ENCODE measurements around the gene BHLHE23.

BHLHE23 gene

GRCh38 chr20:62986257-62986800, 20.4 kb downstream of the BHLHE23 start:
- DNase-seq, result no peak

- DNase-seq, result no peak
Measured at GRCh38 chr20:62985444-62985778, 21.4 kb downstream of the BHLHE23 start.

GRCh38 chr20:62984666-62985443, 21.9 kb downstream of the BHLHE23 start:
- DNase-seq, result peak; percentile 75

- no peak for DNase-seq
Measured at GRCh38 chr20:62983210-62983609, 23.6 kb downstream of the BHLHE23 start.

- DNase-seq, result no peak
Measured at GRCh38 chr20:62982124-62983075, 24.4 kb downstream of the BHLHE23 start.

- DNase-seq, result peak; percentile 36
Measured at GRCh38 chr20:62980970-62981369, 25.8 kb downstream of the BHLHE23 start.

- DNase-seq, result peak; percentile 80
Measured at GRCh38 chr20:62980380-62980960, 26.3 kb downstream of the BHLHE23 start.

GRCh38 chr20:62979876-62980373, 26.8 kb downstream of the BHLHE23 start:
- no peak for DNase-seq

- DNase-seq, result no peak
Measured at GRCh38 chr20:62979310-62979709, 27.5 kb downstream of the BHLHE23 start.

- DNase-seq, result no peak
Measured at GRCh38 chr20:62978561-62978943, 28.2 kb downstream of the BHLHE23 start.

- peak; percentile 78 for DNase-seq
Measured at GRCh38 chr20:62977613-62978560, 28.9 kb downstream of the BHLHE23 start.

- DNase-seq, result no peak
Measured at GRCh38 chr20:62976886-62977285, 29.9 kb downstream of the BHLHE23 start.

- no peak for DNase-seq
Measured at GRCh38 chr20:62975812-62976508, 30.8 kb downstream of the BHLHE23 start.

GRCh38 chr20:62975251-62975760, 31.5 kb downstream of the BHLHE23 start:
- no peak for DNase-seq

GRCh38 chr20:62972845-62973745, 33.7 kb downstream of the BHLHE23 start:
- no peak for DNase-seq

- peak; percentile 68 for DNase-seq
Measured at GRCh38 chr20:62971950-62972844, 34.6 kb downstream of the BHLHE23 start.

- DNase-seq, result no peak
Measured at GRCh38 chr20:62971211-62971949, 35.4 kb downstream of the BHLHE23 start.

All from NCI-H774 (cell line).